Activated CD8-positive, alpha-beta memory T cell treated with anti-CD3 and anti-CD28 coated beads, Interleukin-2, amount 50 U/mL, for 24 hours (primary cell): ENCODE data around the gene PLA2G4D.

Experiments used
- DNase-seq: peaks from one replicate; pipeline ENCODE4 v3.0.0-alpha.2; 2020; ENCODE audit errors: extremely low read depth

PLA2G4D gene

GRCh38 chr15:42050484-42051255 is 43.7 kb downstream of the PLA2G4D start:
- DNase-seq = no peak

- no peak for DNase-seq
Observed at GRCh38 chr15:42048821-42049200, 45.6 kb downstream of the PLA2G4D start.

DNA sequence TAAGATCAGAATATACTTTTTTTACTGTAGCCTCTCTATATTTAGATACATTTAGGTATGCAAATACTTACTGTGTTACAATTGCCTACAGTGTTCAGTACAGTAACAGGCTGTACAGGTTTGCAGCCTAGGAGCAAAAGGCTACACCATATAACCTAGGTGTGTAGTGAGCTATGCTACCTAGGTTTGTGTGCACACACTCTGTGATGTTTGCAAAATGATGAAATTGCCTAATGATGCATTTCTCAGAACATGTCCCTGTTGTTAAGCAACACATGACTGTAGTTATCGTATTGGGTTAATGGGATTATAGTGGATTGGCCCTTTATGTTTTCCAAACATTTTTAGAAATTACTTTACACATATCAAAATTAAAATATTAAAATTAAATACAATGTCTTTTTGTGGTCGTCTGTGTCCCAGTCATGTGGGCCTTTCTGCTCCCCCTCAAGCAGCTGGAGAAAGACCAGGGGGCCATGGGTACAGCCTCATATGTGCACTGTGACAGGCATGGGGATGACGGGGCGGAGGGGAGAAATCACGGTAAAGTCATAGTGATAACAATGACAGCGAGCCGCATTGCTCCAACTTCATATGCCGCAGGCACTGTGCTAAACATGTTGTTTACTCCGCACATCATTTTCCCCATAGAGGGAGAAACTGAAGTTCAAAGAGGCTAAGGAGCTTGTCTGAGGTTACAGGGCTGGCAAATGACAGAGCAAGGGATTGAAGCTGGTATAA is 46.1 kb downstream of the PLA2G4D start:
- no peak for DNase-seq

GRCh38 chr15:42046597-42046996 is 47.8 kb downstream of the PLA2G4D start:
- DNase-seq = no peak

DNA sequence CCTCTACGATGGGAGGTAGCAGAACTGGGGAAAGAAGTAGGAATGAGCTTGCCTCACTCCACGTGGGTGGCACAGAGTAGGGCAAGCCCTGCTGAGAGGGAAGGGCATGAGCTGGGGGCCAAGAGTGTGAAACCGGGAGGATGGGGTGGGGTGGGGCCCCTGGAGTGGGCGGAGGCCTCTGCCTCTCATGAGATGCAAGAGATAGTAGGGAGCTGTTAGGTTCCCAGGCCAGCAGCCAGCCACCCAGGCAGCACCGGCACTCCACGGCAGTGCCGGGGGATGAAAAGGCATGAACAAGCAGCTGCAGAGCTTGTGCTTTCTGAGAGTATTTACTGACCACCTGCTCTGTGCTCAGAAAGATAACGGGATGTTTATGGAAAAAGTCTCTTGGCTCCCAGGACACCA is 49.1 kb downstream of the PLA2G4D start:
- no peak for DNase-seq

- no peak for DNase-seq
Observed at GRCh38 chr15:42042602-42043400, 51.6 kb downstream of the PLA2G4D start.

DNA sequence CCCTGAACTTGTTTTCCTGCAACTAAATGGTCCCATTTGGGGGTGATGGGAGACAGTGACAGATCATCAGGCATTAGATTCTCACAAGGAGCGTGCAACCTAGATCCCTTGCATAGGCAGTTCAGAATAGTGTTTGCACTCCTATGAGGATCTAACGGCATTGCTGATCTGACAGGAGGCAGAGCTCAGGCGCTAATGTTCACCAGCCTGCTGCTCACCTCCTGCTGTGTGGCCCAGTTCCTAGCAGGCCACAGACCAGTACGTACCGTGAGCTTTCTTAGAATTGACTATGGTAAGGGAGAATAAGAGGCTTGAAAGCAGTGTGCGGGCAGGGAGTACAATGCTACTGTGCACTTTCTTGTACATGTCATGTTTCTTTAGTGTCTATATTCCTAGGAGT is 56.0 kb downstream of the PLA2G4D start:
- DNase-seq = no peak

DNA sequence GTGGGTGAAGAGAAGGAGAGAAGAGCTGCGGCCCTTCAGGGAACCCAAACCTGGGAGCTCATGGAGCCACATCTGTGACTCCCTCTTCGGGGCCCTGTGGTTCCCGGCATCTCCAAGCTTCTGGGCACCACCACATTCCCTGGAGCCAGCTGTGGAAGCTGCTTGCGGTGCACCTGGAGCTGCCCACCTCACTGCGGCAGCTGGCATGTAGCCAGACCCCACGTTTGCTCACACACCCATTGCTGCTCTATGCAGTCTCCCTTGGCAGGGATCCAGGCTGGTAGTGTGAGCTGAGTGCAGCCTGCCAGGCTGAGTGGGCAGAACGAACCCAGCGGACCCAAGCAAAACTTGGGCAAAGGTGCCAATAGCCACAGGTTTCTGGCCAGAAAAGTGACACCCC is 56.7 kb downstream of the PLA2G4D start:
- DNase-seq = no peak

- no peak for DNase-seq
Observed at GRCh38 chr15:42036966-42037365, 57.4 kb downstream of the PLA2G4D start.

- no peak for DNase-seq
Observed at GRCh38 chr15:42036112-42036905, 58.1 kb downstream of the PLA2G4D start.

GRCh38 chr15:42035435-42035761 is 59.0 kb downstream of the PLA2G4D start:
- DNase-seq = no peak

DNA sequence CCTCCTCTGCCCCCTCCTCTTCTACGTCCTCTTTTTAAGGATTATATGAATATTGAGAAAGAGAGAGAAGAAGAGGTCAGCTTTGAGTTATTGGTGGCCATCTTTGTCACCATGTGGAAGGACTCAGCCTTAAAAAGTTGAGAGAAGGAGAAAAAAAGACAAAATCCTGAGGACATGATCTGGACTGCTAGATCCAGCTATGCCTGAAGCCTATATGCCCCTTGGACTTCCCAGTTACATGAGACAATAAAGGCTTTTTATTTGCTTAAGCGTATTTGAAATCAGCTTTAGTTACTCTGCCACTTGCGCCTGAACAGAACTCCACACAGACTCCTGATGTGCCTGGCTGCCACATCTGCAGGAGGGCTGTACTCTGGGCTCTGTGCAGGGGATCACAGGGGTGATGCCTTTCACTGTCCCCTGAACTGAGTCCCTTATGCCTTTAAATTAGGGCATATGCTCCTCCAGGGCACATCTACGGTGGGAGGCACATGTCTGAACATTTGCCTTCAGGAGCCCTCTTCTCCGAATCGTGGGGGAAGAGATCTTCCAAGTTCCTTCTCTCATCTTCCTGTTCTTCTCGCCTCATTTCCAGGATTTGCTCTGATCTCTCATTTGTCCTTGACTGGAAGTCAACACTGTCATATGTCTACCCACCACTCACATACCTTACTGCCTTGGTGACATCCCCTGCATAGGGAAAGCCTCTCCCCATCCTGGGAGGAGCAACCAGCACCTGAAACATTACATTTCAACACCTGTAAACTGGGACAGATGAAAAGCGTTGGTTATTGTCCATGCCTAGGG is 59.5 kb downstream of the PLA2G4D start:
- no peak for DNase-seq

GRCh38 chr15:42033214-42033873 is 61.0 kb downstream of the PLA2G4D start:
- no peak for DNase-seq

GRCh38 chr15:42032376-42033213 is 61.8 kb downstream of the PLA2G4D start:
- DNase-seq = no peak

GRCh38 chr15:42031198-42031915 is 63.0 kb downstream of the PLA2G4D start:
- no peak for DNase-seq

DNA sequence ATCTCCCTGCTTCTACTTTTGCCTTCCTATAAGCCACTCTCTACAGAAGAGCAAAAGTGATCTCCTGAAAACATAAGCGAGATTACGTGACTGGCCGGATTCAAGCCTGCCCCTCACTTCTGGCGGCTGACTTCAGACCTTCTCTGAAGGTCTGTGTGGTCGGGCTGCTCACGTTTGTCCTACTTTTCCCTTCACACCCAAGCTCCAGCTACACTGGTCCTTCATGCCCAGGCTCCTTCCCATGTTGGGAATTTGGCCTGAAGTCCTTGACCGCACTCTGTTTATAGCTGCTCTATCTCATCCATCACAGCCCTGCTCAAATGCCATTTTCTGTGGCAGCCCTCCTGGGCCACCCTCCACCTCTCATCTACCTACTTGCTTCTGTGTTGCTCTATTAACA is 66.8 kb downstream of the PLA2G4D start:
- no peak for DNase-seq

- no peak for DNase-seq
Observed at GRCh38 chr15:42024303-42024702, 70.1 kb downstream of the PLA2G4D start.

DNA sequence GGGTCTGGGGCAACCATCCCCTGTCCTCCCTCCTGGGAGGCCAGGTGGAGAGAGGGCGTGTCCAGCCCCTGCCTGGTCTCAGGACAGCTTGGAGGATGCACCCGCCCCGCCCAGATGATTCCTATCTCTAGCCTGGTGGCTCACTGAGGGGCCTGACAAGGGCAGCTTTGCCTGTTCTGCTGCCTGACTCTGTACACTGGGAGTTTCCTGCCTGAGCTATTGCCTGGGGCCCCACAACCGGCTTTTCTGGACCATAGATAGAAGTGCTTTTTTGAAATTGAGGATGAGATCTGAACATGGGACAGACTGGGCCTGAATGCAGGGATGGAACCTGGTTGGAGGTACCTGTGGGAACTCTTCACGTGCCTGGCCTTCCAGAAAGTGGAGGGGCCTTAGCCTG is 72.8 kb downstream of the PLA2G4D start:
- DNase-seq = no peak

GRCh38 chr15:42020713-42021273 is 73.6 kb downstream of the PLA2G4D start, which contains the start of gene PLA2G4E:
PLA2G4E (minus strand) TSS chr15:42021042; CDS start chr15:42021030, 12 bp downstream.
- no peak for DNase-seq
